MCF 10A (cell line): Measurements from ENCODE around the gene RAB36. TPM values are rescaled to one million over a fixed set of nuclear protein-coding genes. Genes with fewer than 3 reads are reported as not detected.
A peak's percentile ranks its signal among the peaks of the same experiment; 100 is the strongest.

ENCODE experiments used
- BruUV-seq: library from RNA; stranded (reverse); fragments of 400-500 nt; replicated peaks from 2 replicates; lab custom pipeline; 2021; lab: Mats Ljungman, UMichigan
- CTCF ChIA-PET: fragments of 300-600 bp; sonication (Branson Sonifier 250); formaldehyde crosslinking; extraction: SDS; loops from one replicate; lab custom pipeline; 2021; ENCODE audit warnings: antibody characterized with exemption, inconsistent platforms; lab: Yijun Ruan, JAX
- POLR2A ChIA-PET: fragments of 300-600, 350-650 bp; sonication (Branson Sonifier 250); formaldehyde crosslinking; extraction: SDS; loops from one replicate; lab custom pipeline; 2020; ENCODE audit warnings: antibody characterized with exemption, inconsistent platforms; lab: Yijun Ruan, JAX
- DNase-seq: peaks from one replicate; pipeline ENCODE4 v3.0.0-alpha.2; 2018; ENCODE audit not compliant: unreplicated experiment
- H3K27ac Mint-ChIP-seq: one replicate; pipeline ENCODE4 v1.8.0; 2022; ENCODE audit warnings: mild to moderate bottlenecking, low read depth, mixed read lengths; ENCODE audit not compliant: unreplicated experiment
- H3K27me3 Mint-ChIP-seq: one replicate; pipeline ENCODE4 v1.8.0; 2022; ENCODE audit warnings: mixed read lengths; ENCODE audit not compliant: insufficient read depth, unreplicated experiment
- H3K36me3 Mint-ChIP-seq: one replicate; pipeline ENCODE4 v1.8.0; 2022; ENCODE audit warnings: mild to moderate bottlenecking, moderate library complexity, mixed read lengths; ENCODE audit not compliant: insufficient read depth, unreplicated experiment
- H3K4me1 Mint-ChIP-seq: one replicate; pipeline ENCODE4 v1.8.0; 2022; ENCODE audit warnings: mixed read lengths; ENCODE audit not compliant: insufficient read depth, unreplicated experiment
- H3K4me3 Mint-ChIP-seq: one replicate; pipeline ENCODE4 v1.8.0; 2022; ENCODE audit warnings: mild to moderate bottlenecking, moderate library complexity, mixed read lengths; ENCODE audit not compliant: unreplicated experiment
- H3K9me3 Mint-ChIP-seq: one replicate; pipeline ENCODE4 v1.8.0; 2022; ENCODE audit warnings: mixed read lengths; ENCODE audit not compliant: unreplicated experiment
- CTCF ChIP-seq: fragments of 200-600 bp; IDR thresholded peaks from one replicate; pipeline ENCODE4 v1.8.0; 2022; ENCODE audit warnings: antibody characterized with exemption, mild to moderate bottlenecking; ENCODE audit not compliant: unreplicated experiment
- intact Hi-C: fragments of 100-400 bp; cut with micrococcal nuclease; formaldehyde crosslinking; loops from 2 replicates; pipeline ENCODE4 v1.14.1; 2022
- total RNA-seq: library from RNA; stranded (reverse); gene quantifications from 2 replicates; pipeline ENCODE4 v1.2.3, GENCODE V29; 2022

The RAB36 gene
- total RNA-seq, 1 experiment from 2014 or later, result 8.5 TPM

DNA sequence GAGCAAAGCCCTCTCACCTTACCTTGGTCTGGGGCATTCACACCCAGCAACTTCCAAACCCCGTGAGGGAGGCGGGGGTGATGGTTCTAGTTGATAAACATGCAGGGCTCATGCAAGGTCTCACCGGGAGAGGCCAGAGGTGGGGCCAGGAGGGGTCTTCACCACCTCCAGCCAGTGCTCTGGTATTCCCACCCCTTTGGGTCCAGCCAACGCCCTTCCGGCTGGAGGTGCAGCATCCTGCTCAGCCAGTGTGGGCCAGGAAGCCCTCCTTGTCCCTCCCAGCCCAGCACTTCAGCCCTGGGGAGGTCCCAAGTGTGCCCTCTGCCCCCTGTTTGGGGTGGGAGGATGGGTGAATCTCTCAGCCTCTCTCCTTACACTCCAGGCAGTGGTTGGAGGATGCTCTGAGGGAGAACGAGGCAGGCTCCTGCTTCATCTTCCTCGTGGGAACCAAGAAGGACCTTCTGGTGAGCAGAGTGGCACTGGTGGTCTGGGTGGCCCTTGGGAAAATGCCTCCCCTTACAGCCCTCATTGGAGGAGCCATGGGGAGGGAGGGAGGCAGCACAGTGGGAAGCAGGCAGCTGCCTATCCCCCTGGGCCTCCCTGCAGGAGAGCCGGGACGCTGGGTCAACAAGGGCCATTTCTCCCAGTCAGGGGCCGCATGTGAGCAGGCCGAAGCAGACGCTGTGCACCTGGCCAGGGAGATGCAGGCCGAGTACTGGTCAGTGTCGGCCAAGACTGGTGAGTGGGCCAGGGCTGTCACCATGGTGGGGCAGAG lies 13.4 kb downstream of the RAB36 start:
- TF ChIP-seq CTCF, result no peak
- CTCF ChIA-PET, result interaction anchor here (0.5 kb wide), 1 partner anchor 15 kb away, joined by 3 read pairs; no protein-coding TSS in a partner anchor
- DNase-seq, result no peak
- Mint-ChIP-seq H3K4me1 (no peaks in the 10 kb centered on the region), H3K9me3 (no peaks in the 10 kb centered on the region), H3K4me3 (no peak overlapping the region), H3K36me3 (no peaks in the 10 kb centered on the region), H3K27ac (no peak overlapping the region), H3K27me3 (no peaks in the 10 kb centered on the region)
- POLR2A ChIA-PET, result no interaction called here
- intact Hi-C loops, result no loop called here
- no TSS peak for BruUV-seq

GRCh38 chr22:23159291-23159630 lies 14.0 kb downstream of the RAB36 start:
- H3K36me3 Mint-ChIP-seq, result no peaks in the 10 kb centered on the region
- no peaks in the 10 kb centered on the region for H3K4me1 Mint-ChIP-seq
- no peaks in the 10 kb centered on the region for H3K9me3 Mint-ChIP-seq
- ChIA-PET POLR2A (no interaction called here), CTCF (interaction anchor here (0.5 to 0.6 kb wide), 2 partner anchors 14 to 626 kb away, joined by 3 to 4 read pairs; no protein-coding TSS in a partner anchor)
- H3K4me3 Mint-ChIP-seq, result no peak overlapping the region
- no peak for DNase-seq
- H3K27me3 Mint-ChIP-seq, result no peaks in the 10 kb centered on the region
- H3K27ac Mint-ChIP-seq, result no peak overlapping the region
- no peak for TF ChIP-seq CTCF
- no TSS peak for BruUV-seq
- intact Hi-C loops, result no loop called here

- no peak for DNase-seq
- ChIA-PET CTCF (no interaction called here), POLR2A (no interaction called here)
- no peaks in the 10 kb centered on the region for H3K9me3 Mint-ChIP-seq
- intact Hi-C loops, result no loop called here
- no peaks in the 10 kb centered on the region for H3K4me1 Mint-ChIP-seq
- no peak overlapping the region for H3K4me3 Mint-ChIP-seq
- no peaks in the 10 kb centered on the region for H3K27me3 Mint-ChIP-seq
- no peaks in the 10 kb centered on the region for H3K36me3 Mint-ChIP-seq
- no peak for TF ChIP-seq CTCF
- no TSS peak for BruUV-seq
- peak overlapping the region; percentile 48 for H3K27ac Mint-ChIP-seq
Measured at GRCh38 chr22:23161029-23161428, 15.8 kb downstream of the RAB36 start.

- intact Hi-C loops, result no loop called here
Measured at GRCh38 chr22:23161574-23161973, 16.3 kb downstream of the RAB36 start.

More at GRCh38 chr22:23161574-23161973, 16.3 kb downstream of the RAB36 start:
- no peak for DNase-seq
- Mint-ChIP-seq H3K9me3 (no peaks in the 10 kb centered on the region), H3K27ac (peak overlapping the region; percentile 48), H3K4me3 (no peak overlapping the region), H3K36me3 (no peaks in the 10 kb centered on the region), H3K27me3 (no peaks in the 10 kb centered on the region), H3K4me1 (no peaks in the 10 kb centered on the region)
- ChIA-PET CTCF (no interaction called here), POLR2A (no interaction called here)
- no peak for TF ChIP-seq CTCF
- BruUV-seq, result no TSS peak
